ENCODE data around the gene CCL2. TPM values are rescaled to one million over a fixed set of nuclear protein-coding genes. Genes with fewer than 3 reads are reported as not detected.

The CCL2 gene
- total RNA-seq, 4 donors from 2014 or later = 1.2 to 19.8 (median 6.6) TPM; not detected in 1

GRCh38 chr17:34241062-34241461, 14.0 kb upstream of the CCL2 start:
- no peak overlapping the region for H3K4me3 ChIP-seq
- no peaks in the 10 kb centered on the region for H3K27me3 ChIP-seq
- no peak for TF ChIP-seq CTCF (IDR thresholded peaks at IDR 0.05)
- no peak for TF ChIP-seq POLR2A (IDR thresholded peaks at IDR 0.05)
- peaks cover 0 to 18% (median 7%) of the 10 kb centered on the region in 4 donors for H3K4me1 ChIP-seq
- peak overlapping the region in 1 of 4 donors; percentile 5 for H3K27ac ChIP-seq
- H3K36me3 ChIP-seq = no peaks in the 10 kb centered on the region
- peak in 1 of 3 donors; percentile 56 for DNase-seq
- H3K9me3 ChIP-seq = no peaks in the 10 kb centered on the region

GRCh38 chr17:34242587-34243363, 12.3 kb upstream of the CCL2 start:
- no peak for DNase-seq
- Histone ChIP-seq H3K27me3 (no peaks in the 10 kb centered on the region), H3K4me3 (no peak overlapping the region), H3K4me1 (peaks cover 0 to 18% (median 7%) of the 10 kb centered on the region in 4 donors), H3K27ac (peak overlapping the region in 1 of 4 donors; percentile 54), H3K9me3 (no peaks in the 10 kb centered on the region), H3K36me3 (no peaks in the 10 kb centered on the region)
- no peak for TF ChIP-seq CTCF (IDR thresholded peaks at IDR 0.05)
- no peak for TF ChIP-seq POLR2A (IDR thresholded peaks at IDR 0.05)

- Histone ChIP-seq H3K27ac (no peak overlapping the region), H3K4me1 (peaks cover 0 to 17% (median 7%) of the 10 kb centered on the region in 4 donors), H3K36me3 (no peaks in the 10 kb centered on the region), H3K9me3 (no peaks in the 10 kb centered on the region), H3K4me3 (no peak overlapping the region), H3K27me3 (no peaks in the 10 kb centered on the region)
- no peak for DNase-seq
- TF ChIP-seq POLR2A (IDR thresholded peaks at IDR 0.05) (no peak), CTCF (IDR thresholded peaks at IDR 0.05) (no peak)
These were observed 11.4 kb upstream of the CCL2 start for GRCh38 chr17:34243364-34244320.

- no peak for TF ChIP-seq CTCF (IDR thresholded peaks at IDR 0.05)
- TF ChIP-seq POLR2A (IDR thresholded peaks at IDR 0.05) = no peak
- H3K27ac ChIP-seq = peak overlapping the region in 1 of 4 donors; percentile 18
- peaks cover 0 to 28% (median 7%) of the 10 kb centered on the region in 4 donors for H3K4me1 ChIP-seq
- no peaks in the 10 kb centered on the region for H3K36me3 ChIP-seq
- DNase-seq = no peak
- no peaks in the 10 kb centered on the region for H3K9me3 ChIP-seq
- no peak overlapping the region for H3K4me3 ChIP-seq
- no peaks in the 10 kb centered on the region for H3K27me3 ChIP-seq
These were observed 9.7 kb upstream of the CCL2 start for GRCh38 chr17:34245351-34245905.

GRCh38 chr17:34246446-34246845, 8.6 kb upstream of the CCL2 start:
- Histone ChIP-seq H3K9me3 (no peaks in the 10 kb centered on the region), H3K4me3 (no peak overlapping the region), H3K27ac (no peak overlapping the region), H3K27me3 (no peaks in the 10 kb centered on the region), H3K36me3 (no peaks in the 10 kb centered on the region), H3K4me1 (peaks cover 0 to 29% (median 7%) of the 10 kb centered on the region in 4 donors)
- no peak for DNase-seq
- TF ChIP-seq CTCF (IDR thresholded peaks at IDR 0.05) = no peak
- no peak for TF ChIP-seq POLR2A (IDR thresholded peaks at IDR 0.05)

All from Peyer's patch (tissue), 4 donors.